ENCODE results near the gene P2RX7.

- TF ChIP-seq REST (IDR thresholded peaks at IDR 0.05; ENCODE audit: insufficient replicate concordance, low read depth) (no peak), CTCF (IDR thresholded peaks at IDR 0.05; ENCODE audit: insufficient read depth, low read length) (no peak), POLR2AphosphoS5 (IDR thresholded peaks at IDR 0.05; ENCODE audit: low read depth) (no peak), SPI1 (IDR thresholded peaks at IDR 0.05; ENCODE audit: borderline replicate concordance, low read depth) (no peak), GABPA (IDR thresholded peaks at IDR 0.05; ENCODE audit: low read depth) (no peak)
Measured at GRCh38 chr12:121217761-121218160, 85.1 kb downstream of the P2RX7 start.

Measured in HL-60 (cell line).